A549 (cell line): Measurements from ENCODE around the gene ITCH. TPM values are rescaled to one million over a fixed set of nuclear protein-coding genes. Genes with fewer than 3 reads are reported as not detected.

Experiments
- ATAC-seq, 2 experiments: fragments of 200-7000 bp in 1 of 2; fragments of >200 bp in 1 of 2; cut with Nextera tagmentation in 1 of 2; cut with Tn5 transposase in 1 of 2; 3 replicates each; pipeline versions ENCODE4 v1.8.0 to v1.9.1; 2018 to 2020; ENCODE audit warnings: mild to moderate bottlenecking in 1 of 2, moderate library complexity in 1 of 2
- CTCF ChIA-PET: fragments of 300-600 bp; sonication (Branson Sonifier 250); formaldehyde crosslinking; extraction: SDS; loops from one replicate; lab custom pipeline; 2021; ENCODE audit warnings: antibody characterized with exemption, inconsistent platforms; lab: Yijun Ruan, JAX
- POLR2A ChIA-PET: fragments of 350-600 bp; formaldehyde crosslinking; extraction: SDS; loops from one replicate; lab custom pipeline; 2021; ENCODE audit warnings: antibody characterized with exemption, inconsistent platforms; lab: Yijun Ruan, JAX
- DNase-seq, 2 experiments: peaks; one replicate each; pipeline versions ENCODE4 v3.0.0 to v3.0.0-alpha.2; 2011 to 2016; ENCODE audit warnings: low read depth in 1 of 2, low spot score in 1 of 2
- FAIRE-seq: peaks from 2 replicates; lab custom pipeline; 2011; peaks lifted over from hg19 to GRCh38; lab: Jason Lieb, UNC
- H3K27ac ChIP-seq, 2 experiments: fragments of >200 bp; sonication (Bioruptor Twin); formaldehyde crosslinking; 3 replicates each; pipeline ENCODE4 v1.5.1; 2016 to 2017
- H3K4me1 ChIP-seq: fragments of >200 bp; sonication (Bioruptor Twin); formaldehyde crosslinking; 3 replicates; pipeline ENCODE4 v1.6.1; 2016
- H3K4me2 ChIP-seq: fragments of >200 bp; sonication (Bioruptor Twin); formaldehyde crosslinking; 3 replicates; pipeline ENCODE4 v1.6.1; 2016
- H3K4me3 ChIP-seq: fragments of >200 bp; sonication (Bioruptor Twin); formaldehyde crosslinking; 3 replicates; pipeline ENCODE4 v1.5.1; 2016
- H3K9me3 ChIP-seq: fragments of >200 bp; sonication (Bioruptor Twin); formaldehyde crosslinking; 3 replicates; pipeline ENCODE4 v1.6.1; 2016
- BHLHE40 ChIP-seq: IDR thresholded peaks from 2 replicates; pipeline ENCODE4 v1.6.1; 2012; ENCODE audit warnings: low read depth, low read length, inconsistent platforms
- CBX8 ChIP-seq: fragments of 200-600 bp; sonication (generic); IDR thresholded peaks from 2 replicates; pipeline ENCODE4 v1.6.1; 2016
- CEBPB ChIP-seq, 2 experiments: fragments of >200 bp in 1 of 2; sonication (Bioruptor Twin) in 1 of 2; formaldehyde crosslinking in 1 of 2; IDR thresholded peaks; 2 replicates each; pipeline ENCODE4 v1.6.1; 2012 to 2016
- CHD4 ChIP-seq: fragments of 200-600 bp; sonication (generic); IDR thresholded peaks from 2 replicates; pipeline ENCODE4 v1.6.1; 2016; ENCODE audit warnings: antibody characterized with exemption, mild to moderate bottlenecking, borderline replicate concordance
- EHF ChIP-seq: fragments of 250-450 bp; sonication (Bioruptor Pico); IDR thresholded peaks from 2 replicates; pipeline ENCODE4 v1.5.0; 2020; ENCODE audit warnings: mild to moderate bottlenecking
- EP300 ChIP-seq, 2 experiments: fragments of >200 bp; sonication (Bioruptor Twin); formaldehyde crosslinking; IDR thresholded peaks; 2 replicates in 1 of 2; 3 replicates in 1 of 2; pipeline ENCODE4 v1.6.1; 2016 to 2017
- ESRRA ChIP-seq: fragments of 150-350 bp; IDR thresholded peaks from 2 replicates; pipeline ENCODE4 v1.6.1; 2014; ENCODE audit warnings: mild to moderate bottlenecking, low read length, borderline replicate concordance
- HMGXB4 ChIP-seq: fragments of 250-450 bp; sonication (Bioruptor Pico); IDR thresholded peaks from 2 replicates; pipeline ENCODE4 v1.5.0; 2021; ENCODE audit warnings: mild to moderate bottlenecking, moderate library complexity, borderline replicate concordance
- JUNB ChIP-seq: fragments of >200 bp; sonication (Bioruptor Twin); formaldehyde crosslinking; IDR thresholded peaks from 2 replicates; pipeline ENCODE4 v1.6.1; 2016
- KDM5A ChIP-seq: fragments of 200-600 bp; sonication (generic); IDR thresholded peaks from 2 replicates; pipeline ENCODE4 v1.6.1; 2016; ENCODE audit warnings: antibody characterized with exemption, mild to moderate bottlenecking
- MAX ChIP-seq: IDR thresholded peaks from 2 replicates; pipeline ENCODE4 v1.6.1; 2012
- MAZ ChIP-seq: fragments of 150-350 bp; IDR thresholded peaks from 2 replicates; pipeline ENCODE4 v1.6.1; 2014; ENCODE audit warnings: antibody characterized with exemption, low read depth, low read length, borderline replicate concordance
- PHF8 ChIP-seq: fragments of 200-600 bp; sonication (generic); IDR thresholded peaks from 2 replicates; pipeline ENCODE4 v1.6.1; 2016; ENCODE audit warnings: low read depth, mild to moderate bottlenecking, antibody characterized with exemption, moderate library complexity, borderline replicate concordance
- POLR2A ChIP-seq: IDR thresholded peaks from 2 replicates; pipeline ENCODE4 v1.6.1; 2012; ENCODE audit warnings: mild to moderate bottlenecking, low read length
- RFX5 ChIP-seq: fragments of 450-650 bp; IDR thresholded peaks from 2 replicates; pipeline ENCODE4 v1.7.1; 2014; ENCODE audit warnings: antibody characterized with exemption, mild to moderate bottlenecking, moderate library complexity
- SMC3 ChIP-seq: fragments of >200 bp; sonication (Bioruptor Twin); formaldehyde crosslinking; IDR thresholded peaks from 3 replicates; pipeline ENCODE4 v1.6.1; 2018; ENCODE audit warnings: inconsistent platforms
- TP53 ChIP-seq: fragments of 250-450 bp; sonication (Bioruptor Pico); IDR thresholded peaks from 2 replicates; pipeline ENCODE4 v1.5.0; 2021; ENCODE audit warnings: mild to moderate bottlenecking, moderate library complexity
- USF2 ChIP-seq: fragments of 450-650 bp; IDR thresholded peaks from 2 replicates; pipeline ENCODE4 v1.6.1; 2014; ENCODE audit warnings: antibody characterized with exemption
- ZC3H11A ChIP-seq: fragments of 450-650 bp; IDR thresholded peaks from 2 replicates; pipeline ENCODE4 v1.6.1; 2014; ENCODE audit warnings: antibody characterized with exemption, mild to moderate bottlenecking
- ZNF302 ChIP-seq: fragments of 250-450 bp; sonication (Bioruptor Pico); IDR thresholded peaks from 2 replicates; pipeline ENCODE4 v1.9.0; 2021; ENCODE audit warnings: inconsistent platforms, mild to moderate bottlenecking, moderate library complexity
- WGBS: methylation state at CpG from one replicate; pipeline ENCODE4 v1.1.6; 2017; ENCODE audit errors: missing lambda C conversion rate; 5-methylcytosine and 5-hydroxymethylcytosine counted together
- polyA plus RNA-seq, 4 experiments: library from polyadenylated mRNA; depleted of rRNA in 3 of 4; stranded (reverse); fragments of >200 nt; fragmentation: RNase III in 1 of 4; extraction: RNeasy Plus Mini Kit Qiagen cat#74134 plus additional on column Dnase treatment in 1 of 4; gene quantifications; 2 replicates in 3 of 4; 3 replicates in 1 of 4; pipeline ENCODE4 v1.2.3, GENCODE V29; 2011 to 2017
- TF ChIP-seq, protein P1 (sequence below): fragments of >200 bp; sonication (Bioruptor Twin); formaldehyde crosslinking; IDR thresholded peaks from 2 replicates; pipeline ENCODE4 v1.6.1; 2016
- TF ChIP-seq, protein P2 (sequence below): fragments of 250-450 bp; sonication (Bioruptor Pico); IDR thresholded peaks from 2 replicates; pipeline ENCODE4 v1.5.0; 2020; ENCODE audit warnings: low read depth, mild to moderate bottlenecking, moderate library complexity

Gene ITCH
- polyA plus RNA-seq, 2 of the 4 experiments (the other 2 are of a cell fraction): 23.9 to 24.4 TPM

- FAIRE-seq (no peak), ATAC-seq (no peak), DNase-seq (no peak)
- CTCF ChIA-PET: interaction anchor here (0.7 kb wide), 1 partner anchor 25 kb away, joined by 4 read pairs; no protein-coding TSS in a partner anchor
- TF ChIP-seq CEBPB (IDR thresholded peaks at IDR 0.05): no peak
- no peak for TF ChIP-seq CBX8
- TF ChIP-seq HMGXB4 (CRISPR knock-in tag): no peak
- TF ChIP-seq, protein P1, sequence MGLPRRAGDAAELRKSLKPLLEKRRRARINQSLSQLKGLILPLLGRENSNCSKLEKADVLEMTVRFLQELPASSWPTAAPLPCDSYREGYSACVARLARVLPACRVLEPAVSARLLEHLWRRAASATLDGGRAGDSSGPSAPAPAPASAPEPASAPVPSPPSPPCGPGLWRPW: no peak
- TF ChIP-seq EP300 (IDR thresholded peaks at IDR 0.05): no peak
- no peak for TF ChIP-seq ZNF302
- TF ChIP-seq BHLHE40: no peak
- no peak for TF ChIP-seq KDM5A
- TF ChIP-seq ZC3H11A: no peak
- TF ChIP-seq MAX: no peak
- no peak for TF ChIP-seq MAZ
- TF ChIP-seq JUNB: no peak
- TF ChIP-seq USF2: no peak
- no peak for TF ChIP-seq RFX5
- TF ChIP-seq PHF8: no peak
- TF ChIP-seq TP53 (CRISPR knock-in tag): no peak
- H3K4me3 ChIP-seq: no peak overlapping the region
- POLR2A ChIA-PET: no interaction called here
- H3K4me1 ChIP-seq: no peaks in the 10 kb centered on the region
- no peak overlapping the region for H3K27ac ChIP-seq
- H3K4me2 ChIP-seq: no peak overlapping the region
- no peaks in the 10 kb centered on the region for H3K9me3 ChIP-seq
- WGBS: 69% methylated on average over 1 of the region's 1 CpG
Observed at GRCh38 chr20:34448517-34448916, 85.4 kb downstream of the ITCH start.

DNA sequence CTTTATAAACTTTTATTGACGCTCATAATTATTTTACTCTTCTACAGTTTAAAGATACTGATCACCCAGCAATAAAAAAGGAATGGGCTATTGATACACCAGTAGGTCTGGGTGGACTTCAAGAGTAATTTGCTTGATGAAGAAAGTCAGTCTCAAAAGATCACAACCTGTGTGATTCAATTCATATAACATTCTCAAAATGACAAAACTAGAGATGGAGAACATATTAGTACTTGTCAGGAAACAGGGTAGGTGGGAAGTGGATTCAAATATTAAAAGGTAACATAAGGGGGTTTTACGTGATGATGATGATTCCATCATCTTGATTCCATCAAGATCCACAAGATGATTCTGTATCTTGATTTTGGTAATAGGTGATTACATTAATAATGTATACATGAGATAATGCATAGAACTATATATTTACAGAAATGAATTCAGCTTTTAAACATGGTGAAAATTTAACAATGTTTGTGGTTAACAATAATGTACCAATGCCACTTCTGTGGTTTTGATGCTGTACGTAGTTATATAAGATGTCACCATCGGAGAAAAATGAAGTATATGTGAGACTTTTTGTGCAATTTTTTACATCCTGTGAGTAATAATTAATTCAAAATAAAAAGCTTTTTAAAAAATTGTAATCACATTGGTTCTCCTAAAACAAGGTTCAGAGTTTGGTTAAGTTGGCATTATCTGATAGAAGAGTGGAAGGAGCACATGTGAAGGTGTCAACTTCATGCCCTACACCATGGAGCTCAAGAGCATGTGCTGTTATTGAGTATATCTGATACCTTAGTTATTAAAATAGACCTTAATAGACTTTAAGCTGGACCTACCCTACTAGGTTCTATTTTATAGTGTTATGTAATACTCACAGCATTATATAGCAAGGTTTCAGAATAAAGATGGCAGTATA, 86.9 kb downstream of the ITCH start:
- 90% methylated on average over 4 of the region's 4 CpGs for WGBS
- FAIRE-seq (no peak), ATAC-seq (no peak), DNase-seq (no peak)
- Histone ChIP-seq H3K27ac (no peak overlapping the region), H3K4me2 (no peak overlapping the region), H3K4me3 (no peak overlapping the region), H3K4me1 (no peaks in the 10 kb centered on the region), H3K9me3 (no peaks in the 10 kb centered on the region)
- TF ChIP-seq POLR2A: no peak
- no peak for TF ChIP-seq MAZ
- no peak for TF ChIP-seq JUNB
- TF ChIP-seq, protein P2, sequence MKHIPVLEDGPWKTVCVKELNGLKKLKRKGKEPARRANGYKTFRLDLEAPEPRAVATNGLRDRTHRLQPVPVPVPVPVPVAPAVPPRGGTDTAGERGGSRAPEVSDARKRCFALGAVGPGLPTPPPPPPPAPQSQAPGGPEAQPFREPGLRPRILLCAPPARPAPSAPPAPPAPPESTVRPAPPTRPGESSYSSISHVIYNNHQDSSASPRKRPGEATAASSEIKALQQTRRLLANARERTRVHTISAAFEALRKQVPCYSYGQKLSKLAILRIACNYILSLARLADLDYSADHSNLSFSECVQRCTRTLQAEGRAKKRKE (CRISPR knock-in tag): no peak
- TF ChIP-seq ESRRA: no peak
- TF ChIP-seq CHD4: no peak
- TF ChIP-seq KDM5A: no peak
- TF ChIP-seq EHF (CRISPR knock-in tag): no peak
- no peak for TF ChIP-seq SMC3
- CTCF ChIA-PET: interaction anchor here (0.6 to 3.9 kb wide), 6 partner anchors 11 to 137 kb away, joined by 3 to 33 read pairs (median 4); no protein-coding TSS in a partner anchor
- POLR2A ChIA-PET: interaction anchor here (1.0 kb wide), 1 partner anchor 280 kb away, joined by 12 read pairs; no protein-coding TSS in a partner anchor
